Activated T-helper 1 cell treated with Interleukin-2 at 50 U/mL for 16 hours (primary cell): ENCODE results near the gene QDPR.
"Not testable (repeated sequence)": the region's sequence is repeated elsewhere in the genome, so short reads cannot be mapped to it uniquely, and the experiment has no call there.

Experiments
- DNase-seq: peaks from one replicate; pipeline ENCODE4 v3.0.0-alpha.2; 2020; ENCODE audit warnings: low read depth

Gene QDPR

GRCh38 chr4:17511950-17512795 is at the start of gene QDPR:
Gene QDPR (minus strand): TSS chr4:17512090. CDS start chr4:17512054, 36 bp downstream.
- peak; percentile 67 for DNase-seq

- DNase-seq = no peak
These were observed 49.5 kb upstream of the QDPR start for GRCh38 chr4:17561195-17561909.

DNA sequence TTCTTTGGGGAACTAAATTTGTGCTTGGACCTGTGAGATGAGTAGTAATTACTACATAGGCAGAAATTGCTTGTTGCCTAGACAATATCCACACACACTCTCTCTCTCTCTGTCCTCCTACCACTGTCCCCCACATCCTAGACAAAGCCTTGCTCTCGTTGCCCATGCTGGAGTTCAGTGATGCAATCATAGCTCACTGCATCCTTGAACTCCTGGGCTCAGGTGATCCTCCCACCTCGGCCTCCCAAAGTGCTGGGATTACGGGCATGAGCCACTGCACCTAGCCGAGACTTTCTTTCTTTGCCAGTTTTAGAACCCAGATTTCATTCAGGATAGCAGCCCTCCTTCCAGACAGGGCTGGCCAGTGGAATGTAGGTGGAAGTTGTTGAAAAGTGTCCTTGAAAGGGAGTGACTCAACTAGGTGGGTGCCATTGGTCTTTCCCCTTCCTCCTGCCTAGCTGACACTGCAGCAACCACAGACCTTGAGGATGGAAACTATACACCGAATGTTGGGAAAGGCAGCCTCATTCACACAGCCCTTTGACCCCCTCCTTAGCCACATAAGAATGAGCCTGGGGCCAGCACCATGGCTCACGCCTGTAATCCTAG is 48.3 kb upstream of the QDPR start:
- no peak for DNase-seq

DNA sequence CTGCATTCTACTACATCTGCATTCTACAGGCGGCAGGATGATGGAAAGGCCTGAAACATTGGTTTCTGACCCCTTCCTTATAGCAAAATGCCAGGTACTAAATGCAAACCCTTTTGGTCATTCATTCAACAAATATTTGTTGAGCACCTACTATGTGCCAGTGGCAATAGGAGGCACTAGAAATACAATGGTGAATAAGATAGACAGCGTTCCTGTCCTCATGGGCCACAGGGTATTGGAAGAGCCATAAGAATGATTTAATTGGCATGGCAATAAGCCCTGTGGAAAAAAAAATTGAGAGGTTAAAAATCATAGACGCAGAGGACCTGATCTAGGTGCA is 47.8 kb upstream of the QDPR start:
- no peak for DNase-seq

DNA sequence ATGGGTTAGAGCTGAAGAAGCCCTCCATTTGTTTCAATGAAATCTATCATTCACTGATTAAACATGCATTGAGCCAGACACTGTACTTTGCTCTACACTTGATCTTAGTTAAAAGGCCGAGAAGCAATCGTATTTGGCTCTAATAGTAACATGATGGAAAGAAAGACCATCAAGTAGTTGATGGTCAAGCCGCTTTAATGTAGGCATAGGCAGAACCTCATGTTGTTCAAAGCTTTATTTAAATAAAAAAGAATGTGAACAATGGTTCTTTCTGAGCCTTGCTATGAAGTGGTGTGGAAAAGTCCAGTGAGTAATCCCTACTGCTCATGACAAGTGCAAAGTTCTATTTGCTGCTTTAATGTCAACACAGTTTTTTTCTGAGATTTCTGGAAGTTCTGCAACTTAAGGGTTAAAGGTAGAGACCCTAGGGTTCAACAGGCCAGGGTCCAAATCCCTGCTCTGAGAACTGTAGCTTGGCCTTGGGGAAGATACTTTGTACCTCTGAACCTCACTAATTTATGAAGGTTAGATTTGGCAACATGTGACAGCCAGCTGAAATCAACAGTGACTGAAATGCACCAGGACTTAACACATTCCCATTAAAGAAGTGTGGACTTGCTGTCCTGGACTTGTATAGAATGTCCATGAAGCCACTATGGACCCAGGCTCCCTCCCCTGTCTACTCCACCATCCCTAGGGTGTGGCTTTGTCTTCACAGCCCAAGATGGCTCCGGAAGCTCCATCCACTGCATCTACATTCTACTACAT is 47.2 kb upstream of the QDPR start:
- no peak for DNase-seq

DNA sequence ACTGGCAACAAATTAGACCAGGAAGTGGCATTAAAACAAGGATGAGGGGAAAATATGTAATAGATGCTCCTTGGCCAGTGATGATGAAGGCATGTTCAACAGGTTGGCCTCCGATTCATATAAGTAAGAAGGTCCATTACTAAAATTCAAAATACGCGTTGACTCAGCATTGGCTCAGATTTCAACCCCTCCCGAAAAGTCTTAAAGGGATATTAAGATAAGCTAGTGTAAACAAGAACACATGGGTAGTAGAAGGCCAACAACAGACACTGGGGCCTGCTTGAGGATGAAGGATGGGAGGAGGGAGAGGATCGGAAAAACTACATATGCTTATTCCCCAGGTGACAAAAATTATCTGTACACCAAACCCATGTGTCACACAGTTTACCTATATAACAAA is 46.0 kb upstream of the QDPR start:
- no peak for DNase-seq

DNA sequence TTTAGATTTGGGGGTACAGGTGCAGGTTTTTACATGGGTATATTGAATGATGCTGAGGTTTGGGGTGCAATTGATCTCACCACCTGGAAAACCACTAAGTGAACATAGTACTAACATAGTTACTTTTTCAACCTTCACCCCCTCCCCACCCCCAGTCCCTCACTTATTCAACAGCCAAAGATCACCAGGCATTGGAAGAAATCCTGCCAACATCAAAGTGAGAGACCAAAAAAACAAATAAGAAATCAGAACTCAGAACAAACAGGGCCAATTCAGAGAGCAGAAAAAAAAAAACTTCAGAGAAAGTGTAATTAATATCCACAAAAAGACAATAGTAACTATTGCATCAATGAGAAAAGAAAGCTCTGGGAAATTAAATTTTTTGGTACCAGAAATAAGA is 44.6 kb upstream of the QDPR start:
- no peak for DNase-seq

DNA sequence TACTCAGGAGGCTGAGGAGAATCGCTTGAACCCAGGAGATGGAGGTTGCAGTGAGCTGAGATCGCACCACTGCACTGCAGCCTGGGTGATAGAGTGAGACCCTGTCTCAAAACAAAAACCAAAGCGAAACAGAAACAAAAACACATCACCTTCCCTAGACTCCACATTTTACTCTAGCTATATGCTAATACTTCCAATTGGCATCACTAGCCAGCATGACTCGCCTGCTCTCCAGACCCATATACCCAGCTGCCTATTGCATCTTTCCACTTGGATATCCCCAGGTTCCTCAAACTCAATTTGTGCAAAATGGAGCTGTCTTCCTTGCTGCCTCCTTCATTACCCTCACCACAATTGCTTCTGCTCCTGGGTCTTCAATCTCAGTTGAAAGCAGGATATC is 42.7 kb upstream of the QDPR start:
- no peak for DNase-seq

DNA sequence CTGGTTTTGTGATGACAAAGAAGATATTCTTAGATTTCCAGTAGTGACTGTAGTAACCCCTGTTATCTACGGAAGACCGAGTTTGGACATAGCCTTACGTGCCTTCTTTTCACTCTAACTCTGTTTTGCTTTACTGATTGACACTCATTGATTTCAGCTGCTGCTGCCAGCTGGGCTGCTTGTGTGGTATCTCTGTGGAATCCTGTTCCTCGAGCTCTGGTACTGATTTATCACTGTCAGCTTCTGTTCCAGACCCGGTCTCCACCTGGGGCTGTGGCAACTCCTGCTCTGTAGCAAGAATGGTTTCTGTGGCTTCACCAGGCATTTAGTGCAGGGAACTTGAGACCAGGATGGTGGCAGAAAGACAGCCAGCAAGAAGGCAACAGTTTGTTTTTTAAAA is 40.5 kb upstream of the QDPR start:
- DNase-seq = no peak

GRCh38 chr4:17550549-17550948 is 38.7 kb upstream of the QDPR start:
- no peak for DNase-seq

DNA sequence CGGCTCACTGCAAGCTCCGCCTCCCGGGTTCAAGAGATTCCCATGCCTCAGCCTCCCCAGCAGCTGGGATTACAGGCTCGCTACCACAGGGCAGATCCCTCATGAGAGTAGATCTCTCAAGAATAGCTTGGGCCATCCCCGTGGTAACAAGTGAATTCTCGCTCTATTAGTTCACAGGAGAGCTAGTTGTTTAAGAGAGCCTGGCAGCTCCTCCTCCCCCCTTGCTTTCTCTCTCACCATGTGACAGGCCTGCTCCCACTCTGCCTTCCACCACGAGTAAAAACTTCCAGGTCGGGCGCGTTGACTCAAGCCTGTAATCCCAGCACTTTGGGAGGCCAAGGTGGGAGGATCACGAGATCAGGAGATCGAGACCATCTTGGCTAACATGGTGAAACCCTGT is 34.8 kb upstream of the QDPR start:
- DNase-seq = no peak

- DNase-seq = no peak
These were observed 34.3 kb upstream of the QDPR start for GRCh38 chr4:17546222-17546621.

- no peak for DNase-seq
These were observed 33.7 kb upstream of the QDPR start for GRCh38 chr4:17545374-17546140.

- DNase-seq = no peak
These were observed 32.9 kb upstream of the QDPR start for GRCh38 chr4:17544831-17545234.

- DNase-seq = no peak
These were observed 32.3 kb upstream of the QDPR start for GRCh38 chr4:17544205-17544604.

GRCh38 chr4:17537060-17537459 is 25.2 kb upstream of the QDPR start:
- DNase-seq = not testable (repeated sequence)

DNA sequence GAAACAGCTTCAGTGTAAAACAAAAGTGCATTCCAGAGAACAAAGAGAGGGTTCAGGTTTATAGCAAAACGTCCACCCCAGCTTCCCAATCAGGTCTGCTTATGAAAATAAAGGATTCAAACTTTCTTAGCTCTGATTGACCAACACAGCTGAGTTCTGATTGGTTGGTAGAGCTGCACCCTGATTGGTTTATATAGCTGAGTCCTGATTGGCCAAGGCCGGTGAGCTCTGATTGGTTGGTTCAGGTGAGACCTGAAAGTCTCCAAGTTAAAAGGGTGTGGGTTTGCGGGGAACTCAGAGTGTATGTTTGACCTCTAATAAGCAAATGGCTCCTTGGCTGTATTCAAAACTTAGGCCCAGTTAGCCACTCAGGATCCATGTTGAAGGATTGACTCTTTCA is 24.0 kb upstream of the QDPR start:
- no peak for DNase-seq

DNA sequence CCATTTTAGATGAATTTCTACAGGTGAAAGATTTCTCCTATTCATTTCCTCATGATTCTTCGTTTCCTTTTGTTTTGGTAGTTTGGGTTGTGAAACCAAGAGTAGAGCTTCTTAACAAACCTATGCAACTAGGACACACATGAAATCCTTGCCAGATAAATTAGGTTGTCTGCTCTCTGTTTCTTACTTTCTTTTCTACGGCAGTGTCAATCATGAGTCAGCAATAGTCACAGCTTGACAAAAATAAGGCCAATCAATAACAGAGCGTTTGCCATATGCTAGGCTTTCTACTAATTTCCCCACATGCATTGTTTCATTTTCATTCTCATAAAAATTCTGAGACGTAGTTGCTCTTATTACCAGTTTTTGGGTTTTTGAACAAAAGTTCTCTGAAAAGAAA is 23.4 kb upstream of the QDPR start:
- DNase-seq = no peak

GRCh38 chr4:17534705-17535104 is 22.8 kb upstream of the QDPR start:
- no peak for DNase-seq

- no peak for DNase-seq
These were observed 19.8 kb upstream of the QDPR start for GRCh38 chr4:17531538-17532285.
